OCI-LY3 (cell line): Measurements from ENCODE around the gene SSBP4.

ENCODE experiments used
- CTCF ChIP-seq: fragments of 200-600, 300-600 bp; sonication (generic); IDR thresholded peaks from 2 replicates; pipeline ENCODE4 v1.5.1; 2014; ENCODE audit warnings: antibody characterized with exemption, low read length, low read depth
- EZH2phosphoT487 ChIP-seq: fragments of 200-600 bp; shearing (Covaris generic); IDR thresholded peaks from 2 replicates; pipeline ENCODE4 v1.6.1; 2018; ENCODE audit warnings: antibody characterized with exemption, mixed run types, low read depth

DNA sequence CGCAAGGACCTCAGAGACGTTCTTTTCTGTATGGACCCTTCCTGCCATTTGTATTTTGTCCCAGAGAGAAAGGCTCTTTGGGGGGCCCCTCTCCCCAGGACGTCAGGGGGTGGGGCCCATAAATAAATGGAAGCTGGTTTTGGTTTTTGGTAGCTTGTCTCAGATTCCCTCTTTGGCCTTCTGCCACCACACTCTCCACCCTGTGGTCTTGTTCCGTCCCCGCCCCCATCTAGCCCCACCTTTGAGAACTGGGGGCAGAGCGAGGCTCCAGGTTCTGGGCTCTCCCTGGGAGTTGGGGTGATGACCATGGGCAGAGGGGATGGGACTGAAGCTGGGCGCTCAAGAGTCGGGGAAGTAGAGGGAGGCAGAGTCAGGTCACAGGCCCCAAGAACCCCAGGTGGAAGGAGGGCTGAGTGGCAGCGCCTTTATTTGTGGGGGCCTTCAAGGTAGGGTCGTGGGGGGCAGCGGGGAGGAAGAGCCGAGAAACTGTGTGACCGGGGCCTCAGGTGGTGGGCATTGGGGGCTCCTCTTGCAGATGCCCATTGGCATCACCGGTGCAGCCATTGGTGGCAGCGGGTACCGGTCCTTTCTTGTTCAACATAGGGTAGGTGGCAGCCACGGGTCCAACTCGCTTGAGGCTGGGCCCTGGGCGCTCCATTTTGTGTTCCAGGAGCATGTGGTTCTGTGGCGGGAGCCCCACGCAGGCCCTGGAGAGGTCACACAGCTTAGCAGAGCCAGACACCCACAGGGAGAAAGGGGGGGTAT, 15.4 kb downstream of the SSBP4 start:
- no peak for TF ChIP-seq CTCF
- TF ChIP-seq EZH2phosphoT487, result no peak
